Activated CD8-positive, alpha-beta T cell treated with anti-CD3 and anti-CD28 coated beads, Interleukin-2, amount 10 ng/mL, durations not matched to agents 7 days and 5 days (primary cell): ENCODE results near the gene MSH2. TPM values are rescaled to one million over a fixed set of nuclear protein-coding genes. Genes with fewer than 3 reads are reported as not detected.
A peak's percentile ranks its signal among the peaks of the same experiment; 100 is the strongest.
"Not testable (repeated sequence)": the region's sequence is repeated elsewhere in the genome, so short reads cannot be mapped to it uniquely, and the experiment has no call there.

ENCODE experiments used
- ATAC-seq: fragments of 150-1000 bp; cut with Tn5 transposase; one replicate; pipeline ENCODE4 v1.10.0; 2021; ENCODE audit warnings: moderate library complexity
- CTCF ChIA-PET: fragments of 350-600 bp; sonication (Branson Sonifier 250); formaldehyde crosslinking; loops from one replicate; lab custom pipeline; 2021; ENCODE audit warnings: antibody characterized with exemption; lab: Charles Lee
- POLR2A ChIA-PET: fragments of 350-600 bp; sonication (Branson Sonifier 250); formaldehyde crosslinking; loops from one replicate; lab custom pipeline; 2021; ENCODE audit warnings: antibody characterized with exemption; lab: Charles Lee
- DNase-seq: peaks from one replicate; pipeline ENCODE4 v3.0.0-alpha.2; 2020
- H3K27ac Mint-ChIP-seq: one replicate; pipeline ENCODE4 v1.8.0; 2021; ENCODE audit warnings: mild to moderate bottlenecking, mixed read lengths
- H3K27me3 Mint-ChIP-seq: one replicate; pipeline ENCODE4 v1.8.0; 2021; ENCODE audit warnings: low read depth, mixed read lengths
- H3K36me3 Mint-ChIP-seq: one replicate; pipeline ENCODE4 v1.8.0; 2021; ENCODE audit warnings: low read depth, mixed read lengths
- H3K4me1 Mint-ChIP-seq: one replicate; pipeline ENCODE4 v1.8.0; 2021; ENCODE audit warnings: low read depth, mixed read lengths
- H3K4me3 Mint-ChIP-seq: one replicate; pipeline ENCODE4 v1.8.0; 2021; ENCODE audit warnings: mild to moderate bottlenecking, mixed read lengths
- H3K9me3 Mint-ChIP-seq: one replicate; pipeline ENCODE4 v1.8.0; 2022; ENCODE audit warnings: mixed read lengths; ENCODE audit not compliant: insufficient read depth
- total RNA-seq, 2 experiments: library from RNA; stranded (reverse); gene quantifications; one replicate each; pipeline ENCODE4 v1.2.3, GENCODE V29; 2021

MSH2 gene
- total RNA-seq, 2 experiments from 2014 or later = 52.5 to 59.3 TPM

GRCh38 chr2:47414682-47415458 lies 11.9 kb downstream of the MSH2 start:
- DNase-seq (no peak), ATAC-seq (peak; percentile 36)
- ChIA-PET CTCF (interaction anchor here (1.5 kb wide), 1 partner anchor 26 kb away, joined by 5 read pairs; no protein-coding TSS in a partner anchor), POLR2A (interaction anchor here (0.9 kb wide), 1 partner anchor 11 kb away, joined by 3 read pairs; no protein-coding TSS in a partner anchor)
- H3K4me1 Mint-ChIP-seq = no peaks in the 10 kb centered on the region
- no peaks in the 10 kb centered on the region for H3K9me3 Mint-ChIP-seq
- H3K27ac Mint-ChIP-seq = no peak overlapping the region
- no peaks in the 10 kb centered on the region for H3K27me3 Mint-ChIP-seq
- H3K4me3 Mint-ChIP-seq = no peak overlapping the region
- peaks cover 39% of the 10 kb centered on the region for H3K36me3 Mint-ChIP-seq

DNA sequence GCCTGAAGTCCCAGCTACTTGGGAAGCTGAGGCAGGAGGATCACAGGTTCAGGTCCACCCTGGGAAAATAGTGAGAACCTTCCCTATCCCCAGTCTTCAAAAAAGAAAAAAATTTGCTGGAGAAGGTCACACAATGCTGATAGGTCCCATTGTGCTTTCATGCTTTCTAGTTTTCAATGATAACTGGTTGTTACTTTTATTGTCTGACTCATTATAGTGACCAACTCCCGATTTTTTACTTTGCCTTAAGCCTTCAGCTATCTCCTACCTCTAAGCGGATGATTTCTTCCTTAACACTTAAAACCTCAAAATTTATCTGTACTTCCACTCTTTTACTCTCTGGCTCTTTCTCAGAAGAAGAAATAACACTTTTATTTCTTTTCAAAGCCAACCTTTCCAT lies 17.3 kb downstream of the MSH2 start:
- CTCF ChIA-PET = no interaction called here
- Mint-ChIP-seq H3K27me3 (no peaks in the 10 kb centered on the region), H3K27ac (no peak overlapping the region), H3K4me1 (no peaks in the 10 kb centered on the region), H3K9me3 (no peaks in the 10 kb centered on the region), H3K36me3 (peaks cover 37% of the 10 kb centered on the region), H3K4me3 (no peak overlapping the region)
- ATAC-seq (no peak), DNase-seq (no peak)
- POLR2A ChIA-PET = interaction anchor here (0.6 kb wide), 1 partner anchor 147 kb away, joined by 4 read pairs; no protein-coding TSS in a partner anchor

DNA sequence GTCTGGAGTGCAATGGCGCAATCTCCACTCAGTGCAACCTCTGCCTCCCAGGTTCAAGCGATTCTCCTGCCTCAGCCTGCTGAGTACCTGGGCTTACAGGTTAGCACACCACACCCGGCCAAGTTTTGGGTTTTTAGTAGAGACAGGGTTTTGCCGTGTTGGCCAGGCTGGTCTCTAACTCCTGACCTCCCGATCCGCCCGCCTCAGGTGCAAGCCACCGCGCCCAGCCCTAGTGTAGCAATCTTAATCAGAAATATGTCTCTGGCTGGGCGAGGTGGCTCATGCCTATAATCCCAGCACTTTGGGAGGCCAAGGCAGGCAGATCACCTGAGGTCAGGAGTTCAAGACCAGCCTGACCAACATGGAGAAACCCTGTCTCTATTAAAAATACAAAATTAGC lies 17.7 kb downstream of the MSH2 start:
- H3K27me3 Mint-ChIP-seq, POLR2A ChIA-PET, H3K27ac Mint-ChIP-seq, CTCF ChIA-PET, ATAC-seq, H3K9me3 Mint-ChIP-seq, H3K4me3 Mint-ChIP-seq, DNase-seq, H3K4me1 Mint-ChIP-seq: not testable (repeated sequence)
- H3K36me3 Mint-ChIP-seq = peaks cover 38% of the 10 kb centered on the region

GRCh38 chr2:47422016-47422415 lies 19.1 kb downstream of the MSH2 start:
- no peak overlapping the region for H3K27ac Mint-ChIP-seq
- ATAC-seq (no peak), DNase-seq (no peak)
- no peak overlapping the region for H3K4me3 Mint-ChIP-seq
- ChIA-PET POLR2A (no interaction called here), CTCF (no interaction called here)
- H3K4me1 Mint-ChIP-seq = no peaks in the 10 kb centered on the region
- H3K36me3 Mint-ChIP-seq = peaks cover 32% of the 10 kb centered on the region
- no peaks in the 10 kb centered on the region for H3K9me3 Mint-ChIP-seq
- H3K27me3 Mint-ChIP-seq = no peaks in the 10 kb centered on the region

- H3K36me3 Mint-ChIP-seq = peaks cover 32% of the 10 kb centered on the region
- DNase-seq = no peak
- no peaks in the 10 kb centered on the region for H3K27me3 Mint-ChIP-seq
- no peak for ATAC-seq
- H3K27ac Mint-ChIP-seq = no peak overlapping the region
- H3K9me3 Mint-ChIP-seq = no peaks in the 10 kb centered on the region
- no peaks in the 10 kb centered on the region for H3K4me1 Mint-ChIP-seq
- POLR2A ChIA-PET = no interaction called here
- no peak overlapping the region for H3K4me3 Mint-ChIP-seq
- CTCF ChIA-PET = no interaction called here
Observed at GRCh38 chr2:47422560-47422959, 19.6 kb downstream of the MSH2 start.

- Mint-ChIP-seq H3K27ac (no peak overlapping the region), H3K4me1 (no peaks in the 10 kb centered on the region), H3K27me3 (no peaks in the 10 kb centered on the region), H3K4me3 (no peak overlapping the region), H3K36me3 (peaks cover 37% of the 10 kb centered on the region), H3K9me3 (no peaks in the 10 kb centered on the region)
- POLR2A ChIA-PET = interaction anchor here (0.6 to 1.9 kb wide), 2 partner anchors 24 to 27 kb away, joined by 3 read pairs; partner anchors contain the start of gene MSH2
- CTCF ChIA-PET = interaction anchor here (1.0 kb wide), 1 partner anchor 26 kb away, joined by 3 read pairs; no protein-coding TSS in a partner anchor
- DNase-seq (no peak), ATAC-seq (no peak)
Observed at GRCh38 chr2:47426786-47427185, 23.8 kb downstream of the MSH2 start.

- ChIA-PET POLR2A (no interaction called here), CTCF (no interaction called here)
- H3K4me1 Mint-ChIP-seq = no peaks in the 10 kb centered on the region
- H3K27me3 Mint-ChIP-seq = no peaks in the 10 kb centered on the region
- no peak overlapping the region for H3K27ac Mint-ChIP-seq
- no peaks in the 10 kb centered on the region for H3K9me3 Mint-ChIP-seq
- no peak for ATAC-seq
- no peak overlapping the region for H3K4me3 Mint-ChIP-seq
- no peak for DNase-seq
- peaks cover 38% of the 10 kb centered on the region for H3K36me3 Mint-ChIP-seq
Observed at GRCh38 chr2:47429795-47430194, 26.8 kb downstream of the MSH2 start.

DNA sequence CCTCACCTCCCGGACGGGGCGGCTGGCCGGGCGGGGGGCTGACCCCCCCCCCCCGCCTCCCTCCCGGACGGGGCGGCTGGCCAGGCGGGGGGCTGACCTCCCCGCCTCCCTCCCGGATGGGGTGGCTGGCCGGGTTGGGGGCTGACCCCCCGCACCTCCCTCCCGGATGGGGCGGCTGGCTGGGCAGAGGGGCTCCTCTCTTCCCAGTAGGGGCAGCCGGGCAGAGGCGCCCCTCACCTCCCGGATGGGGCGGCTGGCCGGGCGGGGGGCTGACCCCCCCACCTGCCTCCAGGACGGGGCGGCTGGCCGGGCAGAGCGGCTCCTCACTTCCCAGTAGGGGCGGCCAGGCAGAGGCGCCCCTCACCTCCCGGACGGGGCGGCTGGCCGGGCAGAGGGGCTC lies 30.1 kb downstream of the MSH2 start:
- POLR2A ChIA-PET, CTCF ChIA-PET, H3K27ac Mint-ChIP-seq: not testable (repeated sequence)

DNA sequence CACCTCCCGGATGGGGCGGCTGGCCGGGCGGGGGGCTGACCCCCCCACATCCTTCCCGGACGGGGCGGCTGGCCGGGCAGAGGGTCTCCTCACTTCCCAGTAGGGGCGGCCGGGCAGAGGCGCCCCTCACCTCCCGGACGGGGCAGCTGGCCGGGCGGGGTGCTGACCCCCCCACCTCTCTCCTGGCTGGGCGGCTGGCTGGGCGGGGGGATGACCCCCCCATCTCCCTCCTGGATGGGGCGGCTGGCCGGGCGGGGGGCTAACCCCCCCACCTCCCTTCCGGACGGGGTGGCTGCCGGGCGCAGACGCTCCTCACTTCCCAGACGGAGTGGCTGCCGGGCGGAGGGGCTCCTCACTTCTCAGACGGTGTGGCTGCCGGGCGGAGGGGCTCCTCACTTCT lies 30.5 kb downstream of the MSH2 start:
- H3K9me3 Mint-ChIP-seq, ATAC-seq, H3K4me3 Mint-ChIP-seq, H3K4me1 Mint-ChIP-seq, H3K27me3 Mint-ChIP-seq, DNase-seq, POLR2A ChIA-PET, H3K27ac Mint-ChIP-seq, CTCF ChIA-PET: not testable (repeated sequence)
- peaks cover 47% of the 10 kb centered on the region for H3K36me3 Mint-ChIP-seq

More for the DNA sequence above, 30.1 kb downstream of the MSH2 start:
- H3K4me1 Mint-ChIP-seq, H3K27me3 Mint-ChIP-seq, H3K9me3 Mint-ChIP-seq, H3K4me3 Mint-ChIP-seq, DNase-seq, ATAC-seq: not testable (repeated sequence)
- peaks cover 45% of the 10 kb centered on the region for H3K36me3 Mint-ChIP-seq

- Mint-ChIP-seq H3K27me3 (no peaks in the 10 kb centered on the region), H3K4me3 (no peak overlapping the region), H3K9me3 (no peaks in the 10 kb centered on the region), H3K36me3 (peaks cover 35% of the 10 kb centered on the region), H3K4me1 (no peaks in the 10 kb centered on the region), H3K27ac (no peak overlapping the region)
- ATAC-seq (no peak), DNase-seq (no peak)
- POLR2A ChIA-PET = no interaction called here
- CTCF ChIA-PET = interaction anchor here (0.7 to 2.3 kb wide), 7 partner anchors 21 to 381 kb away, joined by 3 to 22 read pairs (median 3); no protein-coding TSS in a partner anchor
Observed at GRCh38 chr2:47437287-47437686, 34.3 kb downstream of the MSH2 start.

DNA sequence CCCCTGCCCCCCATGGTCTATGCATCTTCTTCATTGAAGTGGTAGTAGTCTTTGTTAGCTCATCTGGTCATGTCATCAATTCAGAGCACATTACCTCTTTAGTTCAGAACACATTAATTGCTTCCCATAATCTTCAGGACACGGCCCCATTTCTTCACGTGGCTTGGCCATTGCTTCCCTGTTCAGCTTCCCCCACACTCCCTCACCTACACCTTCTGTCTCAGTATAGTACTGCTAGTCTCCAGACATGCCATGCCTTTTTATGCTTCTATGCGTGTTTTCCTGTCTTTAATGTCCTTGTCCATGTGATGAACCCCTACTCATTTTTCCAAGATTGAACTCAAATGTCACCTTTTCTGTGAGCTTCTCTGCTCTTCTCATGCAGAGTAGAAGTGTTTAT lies 35.1 kb downstream of the MSH2 start:
- Mint-ChIP-seq H3K27ac (no peak overlapping the region), H3K27me3 (no peaks in the 10 kb centered on the region), H3K36me3 (peaks cover 36% of the 10 kb centered on the region), H3K4me3 (no peak overlapping the region), H3K4me1 (no peaks in the 10 kb centered on the region), H3K9me3 (no peaks in the 10 kb centered on the region)
- ChIA-PET POLR2A (no interaction called here), CTCF (interaction anchor here (1.0 to 2.3 kb wide), 3 partner anchors 23 to 329 kb away, joined by 3 to 22 read pairs (median 3); no protein-coding TSS in a partner anchor)
- ATAC-seq (no peak), DNase-seq (no peak)

GRCh38 chr2:47438783-47439182 lies 35.8 kb downstream of the MSH2 start:
- no peak overlapping the region for H3K4me3 Mint-ChIP-seq
- DNase-seq = no peak
- POLR2A ChIA-PET = no interaction called here
- no peaks in the 10 kb centered on the region for H3K27me3 Mint-ChIP-seq
- H3K27ac Mint-ChIP-seq = no peak overlapping the region
- H3K4me1 Mint-ChIP-seq = no peaks in the 10 kb centered on the region
- CTCF ChIA-PET = interaction anchor here (2.3 kb wide), 1 partner anchor 329 kb away, joined by 22 read pairs; no protein-coding TSS in a partner anchor
- ATAC-seq = no peak
- H3K9me3 Mint-ChIP-seq = no peaks in the 10 kb centered on the region
- peaks cover 40% of the 10 kb centered on the region for H3K36me3 Mint-ChIP-seq
